Retinal pigment epithelial cell (primary cell): Measurements from ENCODE around the gene MYLIP.

Experiments
- DNase-seq: peaks from one replicate; pipeline ENCODE4 v3.0.0-alpha.2; 2010; ENCODE audit warnings: low read depth
- H3K4me3 ChIP-seq: 2 replicates; pipeline ENCODE4 v1.5.1; 2011; ENCODE audit warnings: mild to moderate bottlenecking, low read length, control low read depth, moderate library complexity
- TF ChIP-seq, protein P1 (sequence below): conservative IDR thresholded peaks from 2 replicates; pipeline ENCODE4 v1.5.1; 2011; ENCODE audit warnings: low read depth, low read length, control low read depth, inconsistent platforms

The MYLIP gene

DNA sequence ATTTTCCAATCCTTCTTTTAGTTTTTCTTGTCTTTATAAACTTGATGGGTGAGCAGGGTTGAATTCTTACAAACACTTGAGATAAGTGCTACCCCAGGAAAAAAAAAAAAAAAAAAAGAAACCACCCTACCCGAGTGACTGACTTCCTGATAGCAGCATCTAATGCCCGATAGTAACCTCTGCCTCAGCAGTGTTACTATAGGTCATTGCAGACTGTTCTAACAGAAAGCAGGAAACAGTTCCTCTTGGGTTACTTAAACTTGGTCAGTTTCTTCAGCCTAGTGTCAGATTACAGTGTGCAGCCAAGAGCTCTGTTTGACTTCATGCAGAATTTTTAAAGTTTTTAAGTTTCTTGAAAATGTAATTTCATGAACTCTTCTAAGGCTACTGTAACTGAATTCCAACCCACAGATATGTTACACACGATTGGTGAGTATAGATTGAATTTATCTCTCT lies 2.1 kb downstream of the MYLIP start:
- DNase-seq: peak; percentile 38
- H3K4me3 ChIP-seq: peak overlapping the region; percentile 81
- TF ChIP-seq, protein P1, sequence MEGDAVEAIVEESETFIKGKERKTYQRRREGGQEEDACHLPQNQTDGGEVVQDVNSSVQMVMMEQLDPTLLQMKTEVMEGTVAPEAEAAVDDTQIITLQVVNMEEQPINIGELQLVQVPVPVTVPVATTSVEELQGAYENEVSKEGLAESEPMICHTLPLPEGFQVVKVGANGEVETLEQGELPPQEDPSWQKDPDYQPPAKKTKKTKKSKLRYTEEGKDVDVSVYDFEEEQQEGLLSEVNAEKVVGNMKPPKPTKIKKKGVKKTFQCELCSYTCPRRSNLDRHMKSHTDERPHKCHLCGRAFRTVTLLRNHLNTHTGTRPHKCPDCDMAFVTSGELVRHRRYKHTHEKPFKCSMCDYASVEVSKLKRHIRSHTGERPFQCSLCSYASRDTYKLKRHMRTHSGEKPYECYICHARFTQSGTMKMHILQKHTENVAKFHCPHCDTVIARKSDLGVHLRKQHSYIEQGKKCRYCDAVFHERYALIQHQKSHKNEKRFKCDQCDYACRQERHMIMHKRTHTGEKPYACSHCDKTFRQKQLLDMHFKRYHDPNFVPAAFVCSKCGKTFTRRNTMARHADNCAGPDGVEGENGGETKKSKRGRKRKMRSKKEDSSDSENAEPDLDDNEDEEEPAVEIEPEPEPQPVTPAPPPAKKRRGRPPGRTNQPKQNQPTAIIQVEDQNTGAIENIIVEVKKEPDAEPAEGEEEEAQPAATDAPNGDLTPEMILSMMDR: no peak

DNA sequence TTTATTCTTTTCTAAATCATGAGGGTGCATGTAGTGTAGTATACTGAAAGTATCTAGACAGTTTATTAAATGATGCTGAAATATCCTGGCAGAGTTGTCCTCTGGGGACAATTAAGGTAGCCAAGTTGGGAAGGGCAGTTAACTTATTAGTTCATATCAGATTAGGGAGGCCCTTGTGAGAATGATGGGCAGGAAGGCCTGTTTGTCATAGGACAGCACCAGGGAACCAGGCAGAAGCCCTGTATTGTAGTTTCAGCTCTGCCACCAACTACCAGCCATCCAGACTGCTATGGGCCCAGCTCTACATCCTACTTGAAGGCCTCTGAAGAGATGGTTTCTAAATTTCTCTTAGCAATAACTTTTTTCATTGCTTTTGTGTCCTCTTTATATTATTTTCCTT lies 4.0 kb downstream of the MYLIP start:
- no peak for DNase-seq
- TF ChIP-seq, protein P1: no peak
- H3K4me3 ChIP-seq: no peak overlapping the region

DNA sequence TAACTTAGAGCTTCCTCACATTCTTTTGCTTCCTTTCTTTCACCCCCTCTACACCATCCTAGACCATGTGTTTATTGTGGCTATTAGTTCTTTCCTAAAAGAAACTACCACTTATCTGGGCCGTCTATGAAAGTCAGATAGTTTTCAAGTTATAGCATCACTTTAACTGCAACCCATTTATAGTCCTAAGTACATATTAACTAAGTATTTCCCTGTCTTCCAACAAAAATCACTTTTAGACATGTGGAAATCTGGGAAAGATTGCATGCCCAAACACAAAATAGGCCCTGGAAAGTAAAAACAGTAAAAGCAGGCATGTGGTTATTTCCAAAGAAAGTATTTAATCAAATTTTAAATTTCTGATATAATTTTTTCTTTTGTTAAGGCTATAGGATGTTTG lies 5.5 kb downstream of the MYLIP start:
- DNase-seq: no peak
- TF ChIP-seq, protein P1: no peak
- no peak overlapping the region for H3K4me3 ChIP-seq

DNA sequence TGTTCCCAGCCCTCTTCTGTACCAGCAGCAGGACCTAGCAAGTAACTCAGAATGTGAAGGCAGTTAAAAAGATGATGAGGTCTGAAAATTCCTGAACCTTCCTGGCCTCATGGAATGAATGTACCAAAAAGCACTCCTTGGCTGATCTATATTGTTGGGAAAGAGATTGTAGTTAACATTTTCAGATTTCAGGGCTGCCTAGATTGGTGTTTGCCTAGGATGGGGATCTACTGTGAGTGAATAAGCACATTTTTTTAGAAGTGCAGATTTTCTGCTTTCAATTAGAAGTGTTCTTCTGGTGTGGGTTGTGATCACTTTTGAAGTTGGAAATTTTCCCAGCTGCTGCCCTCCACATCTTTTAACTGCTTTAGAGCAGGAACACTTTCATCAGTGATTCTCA lies 6.2 kb downstream of the MYLIP start:
- no peak for DNase-seq

DNA sequence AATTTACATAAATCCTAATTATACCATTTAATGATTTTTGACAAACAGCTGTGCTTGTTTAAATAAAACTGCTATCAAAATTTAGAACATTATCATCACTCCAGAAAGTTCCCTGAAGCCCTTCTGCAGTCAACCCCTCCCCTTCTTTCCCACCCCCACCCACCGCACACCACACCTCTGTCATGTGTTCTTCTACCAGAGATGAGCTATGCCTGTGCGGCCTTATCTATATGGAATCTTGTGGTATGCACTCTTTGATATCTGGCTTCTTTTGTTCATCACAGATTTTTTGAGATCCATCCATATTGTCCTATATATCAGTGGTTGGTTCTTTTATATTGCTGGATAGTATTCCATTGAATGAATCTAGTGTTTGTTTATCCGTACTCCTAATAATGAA lies 7.2 kb downstream of the MYLIP start:
- H3K4me3 ChIP-seq: no peak overlapping the region
- DNase-seq: no peak
- TF ChIP-seq, protein P1: no peak

More for the DNA sequence above, 6.2 kb downstream of the MYLIP start:
- no peak overlapping the region for H3K4me3 ChIP-seq
- TF ChIP-seq, protein P1: no peak

DNA sequence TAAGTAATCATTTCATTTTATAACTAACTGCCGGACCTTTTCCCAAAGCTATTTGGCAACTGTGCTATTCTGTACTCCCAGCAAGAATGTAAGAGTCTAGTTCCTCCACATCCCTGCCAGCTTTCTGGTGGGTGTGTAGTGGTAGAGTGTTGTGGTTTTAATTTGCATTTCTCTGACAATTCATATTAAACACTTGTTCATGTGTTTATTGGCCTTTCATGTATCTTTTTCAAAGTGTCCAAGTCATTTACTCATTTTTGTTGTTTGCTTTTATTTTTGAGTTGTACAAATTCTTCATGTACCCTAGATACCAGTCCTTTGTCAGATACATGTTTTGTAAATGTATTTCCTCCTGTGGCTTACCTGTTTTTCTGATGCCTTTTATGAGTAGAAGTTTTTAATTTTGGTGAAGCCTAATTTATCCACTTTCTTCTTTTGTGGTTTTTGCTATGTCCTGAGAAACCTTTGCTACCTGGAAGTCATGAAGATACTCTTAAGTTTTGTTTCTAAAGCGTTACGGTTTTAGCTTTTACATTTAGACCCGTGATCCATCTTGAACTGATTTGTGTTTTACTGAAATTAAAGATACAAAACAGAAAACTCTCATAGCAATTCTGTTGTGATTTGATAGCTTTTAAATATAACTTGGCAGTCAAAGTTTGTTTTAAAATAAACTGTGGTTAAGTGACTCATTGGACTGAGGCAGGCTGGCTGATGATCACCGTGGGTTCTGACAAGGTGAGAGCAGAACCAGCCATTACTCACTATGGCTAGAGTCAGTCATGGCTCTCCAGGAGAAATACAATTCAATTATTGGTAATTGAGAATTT lies 8.0 kb downstream of the MYLIP start:
- DNase-seq: peak; percentile 31
- no peak overlapping the region for H3K4me3 ChIP-seq
- TF ChIP-seq, protein P1: no peak

DNA sequence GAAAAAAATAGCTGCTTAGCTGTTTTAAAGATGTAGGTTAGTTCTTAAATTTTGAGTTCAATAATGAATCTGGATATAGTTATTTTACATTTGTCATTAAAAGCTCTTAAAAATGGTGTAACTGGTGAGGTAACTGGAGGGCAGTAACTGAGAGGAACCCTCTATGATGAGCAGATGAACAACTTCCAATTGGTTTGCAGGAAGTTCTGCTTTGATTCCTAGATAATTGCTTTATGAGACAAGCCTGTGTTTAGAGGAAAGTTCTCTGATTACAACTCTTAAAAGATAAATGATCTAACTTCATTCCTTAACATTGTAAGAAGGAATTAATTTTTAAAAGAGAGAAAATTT lies 8.5 kb downstream of the MYLIP start:
- TF ChIP-seq, protein P1: no peak
- no peak for DNase-seq
- H3K4me3 ChIP-seq: no peak overlapping the region
